AG09319 (cell line): ENCODE results near the gene C11orf24.

Source experiments
- DNase-seq: peaks from one replicate; pipeline ENCODE4 v3.0.0-alpha.2; 2010; ENCODE audit warnings: low read depth; ENCODE audit errors: extremely low read depth
- TF ChIP-seq, protein P1 (sequence below): IDR thresholded peaks from 2 replicates; pipeline ENCODE4 v1.5.1; 2011; ENCODE audit warnings: low read depth, mild to moderate bottlenecking, inconsistent platforms, low read length, moderate library complexity

The C11orf24 gene

DNA sequence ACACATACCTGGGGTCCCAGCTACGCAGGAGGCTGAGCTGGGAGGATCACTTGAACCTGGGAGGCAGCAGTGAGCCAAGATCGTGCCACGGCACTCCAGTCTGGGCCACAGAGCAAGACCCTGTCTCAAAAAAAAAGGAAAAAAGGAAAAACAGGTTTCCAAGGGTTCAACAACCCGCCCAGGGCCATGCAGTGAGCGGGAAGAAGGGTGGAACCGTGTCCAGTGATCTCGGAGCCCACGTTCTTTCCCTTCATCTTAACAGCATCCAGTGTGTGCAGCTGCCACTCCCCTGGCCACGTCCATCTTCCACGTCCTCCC, 25.7 kb upstream of the C11orf24 start:
- DNase-seq = no peak
- TF ChIP-seq, protein P1, sequence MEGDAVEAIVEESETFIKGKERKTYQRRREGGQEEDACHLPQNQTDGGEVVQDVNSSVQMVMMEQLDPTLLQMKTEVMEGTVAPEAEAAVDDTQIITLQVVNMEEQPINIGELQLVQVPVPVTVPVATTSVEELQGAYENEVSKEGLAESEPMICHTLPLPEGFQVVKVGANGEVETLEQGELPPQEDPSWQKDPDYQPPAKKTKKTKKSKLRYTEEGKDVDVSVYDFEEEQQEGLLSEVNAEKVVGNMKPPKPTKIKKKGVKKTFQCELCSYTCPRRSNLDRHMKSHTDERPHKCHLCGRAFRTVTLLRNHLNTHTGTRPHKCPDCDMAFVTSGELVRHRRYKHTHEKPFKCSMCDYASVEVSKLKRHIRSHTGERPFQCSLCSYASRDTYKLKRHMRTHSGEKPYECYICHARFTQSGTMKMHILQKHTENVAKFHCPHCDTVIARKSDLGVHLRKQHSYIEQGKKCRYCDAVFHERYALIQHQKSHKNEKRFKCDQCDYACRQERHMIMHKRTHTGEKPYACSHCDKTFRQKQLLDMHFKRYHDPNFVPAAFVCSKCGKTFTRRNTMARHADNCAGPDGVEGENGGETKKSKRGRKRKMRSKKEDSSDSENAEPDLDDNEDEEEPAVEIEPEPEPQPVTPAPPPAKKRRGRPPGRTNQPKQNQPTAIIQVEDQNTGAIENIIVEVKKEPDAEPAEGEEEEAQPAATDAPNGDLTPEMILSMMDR = no peak

DNA sequence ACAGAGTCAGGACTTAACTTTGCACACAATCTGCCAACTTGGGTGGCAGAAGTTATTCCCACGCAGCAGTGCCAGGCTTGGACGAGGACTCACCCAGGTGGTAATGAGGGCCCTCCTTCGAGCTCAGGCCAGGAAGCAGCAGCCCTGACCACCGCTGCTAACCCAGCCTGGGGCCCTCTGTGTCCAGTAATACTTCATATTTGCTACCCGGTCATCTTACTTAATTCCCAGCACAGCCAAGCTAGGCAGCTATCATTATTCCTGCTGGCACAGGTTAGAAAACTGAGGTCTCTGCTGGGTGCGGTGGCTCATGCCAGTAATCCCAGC, 25.2 kb upstream of the C11orf24 start:
- DNase-seq = no peak
- TF ChIP-seq, protein P1 = no peak

DNA sequence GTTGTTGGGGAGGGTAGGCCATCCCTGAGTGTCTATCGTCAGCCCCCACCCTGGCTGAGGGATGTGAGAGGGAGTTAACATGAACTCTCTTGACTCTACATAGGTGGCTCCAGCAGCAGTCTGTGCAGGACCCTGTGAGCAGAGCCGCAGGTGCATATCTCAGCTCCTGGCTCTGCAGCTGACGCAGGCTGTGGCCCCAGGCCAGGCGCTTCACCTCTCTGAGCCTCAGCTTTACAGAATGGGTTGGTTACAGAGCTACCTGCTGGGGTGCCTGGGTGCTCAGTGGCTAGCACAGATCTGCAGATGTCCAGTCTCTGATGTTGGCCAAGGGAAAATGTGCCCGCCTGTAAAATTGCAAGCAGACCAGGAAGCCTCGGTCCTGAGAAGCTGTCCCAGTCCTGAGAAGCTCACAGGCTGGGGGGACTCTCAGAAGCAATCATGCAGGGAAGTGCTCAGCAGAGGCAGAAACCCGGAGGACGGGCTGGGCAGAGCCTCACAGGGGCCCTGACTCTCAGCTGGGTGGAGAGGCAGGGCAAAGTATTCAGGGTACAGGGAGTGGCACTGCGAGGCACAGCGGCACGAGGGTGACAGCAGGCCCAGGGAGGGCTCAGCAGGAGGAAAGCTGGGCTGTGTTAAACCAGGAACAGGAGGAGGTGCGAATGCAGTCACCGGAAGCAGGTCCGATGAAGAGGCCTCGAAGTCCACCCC, 24.7 kb upstream of the C11orf24 start:
- TF ChIP-seq, protein P1 = no peak
- DNase-seq = no peak

DNA sequence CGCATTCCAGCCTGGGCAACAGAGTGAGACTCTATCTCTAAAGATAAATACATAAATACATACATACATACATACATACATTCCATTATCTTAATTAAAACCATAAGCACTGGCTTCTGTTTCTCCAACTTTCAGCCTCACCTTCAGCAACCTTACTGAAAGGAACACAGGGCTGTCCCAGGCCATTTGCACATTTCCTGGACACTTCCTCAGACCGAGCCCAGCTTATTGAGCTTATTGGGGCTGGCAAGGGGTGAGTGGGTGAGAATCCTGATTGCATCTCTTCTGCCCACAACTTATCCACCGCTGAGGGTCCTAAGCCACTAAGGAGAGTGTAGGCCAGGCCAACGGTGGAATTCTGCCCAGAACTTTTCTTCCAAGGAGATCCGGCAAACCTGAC, 24.2 kb upstream of the C11orf24 start:
- DNase-seq = no peak
- TF ChIP-seq, protein P1 = no peak

DNA sequence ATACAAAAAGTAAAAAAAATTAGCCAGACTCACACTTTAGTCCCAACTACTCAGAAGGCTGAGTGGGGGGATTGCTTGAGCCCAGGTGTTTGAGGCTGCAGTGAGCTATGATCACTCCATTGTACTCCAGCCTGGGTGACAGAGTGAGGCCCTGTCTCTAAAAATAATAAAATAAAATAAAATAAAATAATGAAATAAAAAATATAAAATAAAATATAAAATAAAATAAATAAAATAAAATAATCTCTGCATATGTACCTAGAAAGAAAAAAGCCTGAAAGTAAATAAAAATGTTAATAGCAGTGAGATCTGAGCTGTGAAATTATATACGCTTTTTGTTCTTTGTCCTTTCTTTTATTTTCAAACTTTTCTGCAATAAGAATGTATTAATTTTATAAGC, 23.5 kb upstream of the C11orf24 start:
- no peak for DNase-seq

DNA sequence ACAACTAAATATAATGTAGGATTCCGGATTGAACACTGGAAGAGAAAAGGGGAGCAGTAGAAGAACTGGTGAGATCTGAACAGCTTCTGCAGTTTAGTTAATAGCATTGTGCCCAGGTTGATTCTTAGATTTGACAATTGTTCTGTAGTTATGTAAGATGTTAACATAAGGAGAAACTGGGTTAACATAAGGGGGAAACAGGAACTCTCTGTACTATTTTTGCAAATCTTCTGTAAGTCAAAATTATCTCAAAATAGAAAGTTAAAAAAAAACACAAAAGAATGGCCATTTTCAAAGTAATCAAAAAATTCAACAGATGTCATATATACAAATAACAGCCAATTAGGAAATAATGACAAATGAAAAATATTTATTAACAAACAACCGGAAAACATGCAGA, 21.9 kb upstream of the C11orf24 start:
- no peak for DNase-seq
- TF ChIP-seq, protein P1 = no peak

More for the DNA sequence above, 23.5 kb upstream of the C11orf24 start:
- TF ChIP-seq, protein P1 = no peak

DNA sequence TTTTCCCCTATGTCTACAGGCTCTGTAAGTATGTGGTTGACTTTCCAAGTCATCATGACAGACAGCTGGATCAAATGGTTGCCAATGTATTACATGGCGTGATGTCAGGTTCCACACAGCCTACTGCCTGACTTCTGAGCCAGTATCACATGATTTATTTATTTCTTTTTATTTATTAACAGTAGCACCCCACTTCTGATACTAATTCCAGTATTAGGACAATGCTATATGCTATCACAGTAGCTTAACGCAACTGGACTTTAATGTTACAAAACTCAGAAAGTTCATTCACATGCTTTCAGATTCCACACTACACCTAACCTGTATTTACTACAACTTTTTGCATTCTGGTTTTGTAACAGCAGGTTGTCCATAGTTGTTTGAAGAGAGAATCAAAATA, 17.7 kb upstream of the C11orf24 start:
- DNase-seq = no peak
- TF ChIP-seq, protein P1 = no peak
